ENCODE results near the gene SLC9B2.

- TF ChIP-seq EZH2 (IDR thresholded peaks at IDR 0.05; ENCODE audit: borderline replicate concordance, low read depth, low read length, poor library complexity, severe bottlenecking): no peak
- no peak for TF ChIP-seq CTCF (conservative IDR thresholded peaks at IDR 0.05; ENCODE audit: low read depth, low read length)
Observed at GRCh38 chr4:103052145-103052544, 24.4 kb downstream of the SLC9B2 start.
